PC-9 (cell line): ENCODE results near the gene SPTBN5. TPM values are rescaled to one million over a fixed set of nuclear protein-coding genes. Genes with fewer than 3 reads are reported as not detected.

Experiments
- BruUV-seq: library from RNA; stranded (reverse); fragments of 400-500 nt; replicated peaks from 2 replicates; lab custom pipeline; 2021; lab: Mats Ljungman, UMichigan
- CTCF ChIA-PET: fragments of 300-600 bp; sonication (Branson Sonifier 250); formaldehyde crosslinking; loops from one replicate; lab custom pipeline; 2022; ENCODE audit warnings: antibody characterized with exemption; lab: Charles Lee
- POLR2A ChIA-PET: fragments of 300-600 bp; sonication (Branson Sonifier 250); formaldehyde crosslinking; loops from one replicate; lab custom pipeline; 2022; ENCODE audit warnings: antibody characterized with exemption; ENCODE audit not compliant: unreplicated experiment; lab: Charles Lee
- DNase-seq, 2 experiments: peaks; one replicate each; pipeline versions ENCODE4 v3.0.0 to v3.0.0-alpha.2; 2015 to 2022; ENCODE audit warnings: mixed read lengths in 1 of 2
- H2AFZ ChIP-seq: fragments of 200-600 bp; sonication (generic); 2 replicates; pipeline ENCODE4 v1.8.1; 2017; ENCODE audit warnings: antibody characterized with exemption
- H3F3A ChIP-seq: fragments of 200-600 bp; sonication (generic); 2 replicates; pipeline ENCODE4 v1.8.1; 2017; ENCODE audit warnings: antibody characterized with exemption, mild to moderate bottlenecking, low read depth; ENCODE audit not compliant: insufficient read depth
- H3K27ac ChIP-seq: fragments of 200-600 bp; sonication (generic); 2 replicates; pipeline ENCODE4 v1.6.1; 2016; ENCODE audit warnings: mixed run types
- H3K27me3 ChIP-seq: fragments of 200-600 bp; sonication (generic); 2 replicates; pipeline ENCODE4 v1.6.1; 2016; ENCODE audit warnings: low read depth, mixed run types; ENCODE audit not compliant: insufficient read depth
- H3K36me3 ChIP-seq: fragments of 200-600 bp; sonication (generic); 2 replicates; pipeline ENCODE4 v1.6.1; 2016; ENCODE audit warnings: low read depth, mixed run types
- H3K4me1 ChIP-seq: fragments of 200-600 bp; sonication (generic); replicated peaks from 2 replicates; pipeline ENCODE4 v1.6.1; 2016; ENCODE audit warnings: mixed run types; ENCODE audit not compliant: insufficient read depth
- H3K4me2 ChIP-seq: fragments of 200-600 bp; sonication (generic); 2 replicates; pipeline ENCODE4 v1.6.1; 2017; ENCODE audit warnings: mixed run types
- H3K4me3 ChIP-seq: fragments of 200-600 bp; sonication (generic); 2 replicates; pipeline ENCODE4 v1.6.1; 2016; ENCODE audit warnings: mixed run types
- H3K79me2 ChIP-seq: fragments of 200-600 bp; sonication (generic); 2 replicates; pipeline ENCODE4 v1.6.1; 2017; ENCODE audit warnings: low read depth, mixed run types
- H3K9me2 ChIP-seq: fragments of 200-600 bp; sonication (generic); 2 replicates; pipeline ENCODE4 v1.8.1; 2017; ENCODE audit warnings: mild to moderate bottlenecking; ENCODE audit not compliant: insufficient read depth
- H3K9me3 ChIP-seq: fragments of 200-600 bp; sonication (generic); 2 replicates; pipeline ENCODE4 v1.8.1; 2016; ENCODE audit warnings: low read depth; ENCODE audit not compliant: insufficient read depth
- H4K20me1 ChIP-seq: fragments of 200-600 bp; sonication (generic); 2 replicates; pipeline ENCODE4 v1.8.1; 2017; ENCODE audit not compliant: insufficient read depth
- CTCF ChIP-seq: fragments of 200-600 bp; sonication (generic); conservative IDR thresholded peaks from 2 replicates; pipeline ENCODE4 v1.6.1; 2017; ENCODE audit warnings: mixed run types, antibody characterized with exemption, mild to moderate bottlenecking, moderate library complexity
- EZH2 ChIP-seq: fragments of 200-600 bp; sonication (generic); IDR thresholded peaks from 2 replicates; pipeline ENCODE4 v1.8.0; 2017; ENCODE audit warnings: antibody characterized with exemption, low read depth
- intact Hi-C: fragments of 100-400 bp; cut with micrococcal nuclease; formaldehyde crosslinking; loops from one replicate; pipeline ENCODE4 v1.10.0; 2022; ENCODE audit not compliant: unreplicated experiment
- total RNA-seq: library from RNA; stranded (reverse); gene quantifications from 2 replicates; pipeline ENCODE4 v1.2.3, GENCODE V29; 2021

Gene SPTBN5
- total RNA-seq, 1 experiment from 2014 or later: 2.6 TPM

DNA sequence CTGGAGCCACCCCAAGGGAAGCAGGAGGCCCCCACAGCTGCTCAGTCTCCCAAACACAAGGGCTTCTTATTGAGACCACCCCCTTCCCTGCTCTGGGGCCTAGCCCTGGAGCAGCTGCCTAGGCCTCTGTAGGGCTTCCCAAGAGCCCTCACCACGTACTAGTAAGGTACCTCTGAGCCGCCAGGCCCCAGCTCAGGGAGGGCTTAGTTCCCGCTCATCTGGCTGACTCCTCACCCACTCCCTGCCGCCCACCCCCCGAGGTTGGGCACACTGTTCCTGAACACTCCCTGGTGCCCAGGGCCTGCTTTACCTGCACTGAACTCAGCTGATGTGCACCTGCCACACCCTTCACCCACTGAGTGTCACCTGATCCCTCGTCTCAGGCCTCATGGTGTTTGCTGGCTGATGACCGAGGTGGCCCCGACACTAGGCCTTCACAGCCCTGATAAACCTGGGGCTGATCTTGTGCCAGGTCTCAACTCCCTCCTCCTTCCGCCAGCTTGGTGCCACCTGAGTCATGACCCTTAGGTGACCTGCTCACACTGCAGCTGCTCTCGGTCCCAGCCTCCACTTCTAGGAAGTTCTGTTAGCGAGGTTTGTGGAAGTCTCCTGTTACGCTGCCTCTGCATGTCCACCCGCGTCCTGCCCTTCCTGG, 18.0 kb upstream of the SPTBN5 start:
- Histone ChIP-seq H3F3A (no peaks in the 10 kb centered on the region), H3K9me2 (no peaks in the 10 kb centered on the region), H3K4me1 (no peaks in the 10 kb centered on the region), H3K79me2 (no peaks in the 10 kb centered on the region), H4K20me1 (no peaks in the 10 kb centered on the region), H3K9me3 (no peaks in the 10 kb centered on the region), H3K36me3 (no peaks in the 10 kb centered on the region), H3K27me3 (no peaks in the 10 kb centered on the region), H3K4me3 (no peak overlapping the region), H2AFZ (no peak overlapping the region), H3K4me2 (no peak overlapping the region), H3K27ac (no peak overlapping the region)
- BruUV-seq: no TSS peak
- ChIA-PET CTCF (no interaction called here), POLR2A (no interaction called here)
- no peak for DNase-seq
- intact Hi-C loops: loop anchor here (10.0 kb wide), 1 partner anchor 143 kb away; no protein-coding TSS in a partner anchor
- TF ChIP-seq CTCF (no peak), EZH2 (no peak)

- no peaks in the 10 kb centered on the region for H3F3A ChIP-seq
- no TSS peak for BruUV-seq
- H3K27ac ChIP-seq: no peak overlapping the region
- no peak overlapping the region for H2AFZ ChIP-seq
- no peaks in the 10 kb centered on the region for H3K4me1 ChIP-seq
- no peak for DNase-seq
- no peak overlapping the region for H3K4me3 ChIP-seq
- H3K36me3 ChIP-seq: no peaks in the 10 kb centered on the region
- H3K27me3 ChIP-seq: no peaks in the 10 kb centered on the region
- H3K4me2 ChIP-seq: no peak overlapping the region
- intact Hi-C loops: loop anchor here (10.0 kb wide), 1 partner anchor 324 kb away; no protein-coding TSS in a partner anchor
- ChIA-PET POLR2A (no interaction called here), CTCF (no interaction called here)
- 0 out of 2 replicates have a peak, but pooled peaks cover 6% of the 10 kb centered on the region for H4K20me1 ChIP-seq
- H3K9me3 ChIP-seq: no peaks in the 10 kb centered on the region
- no peak for TF ChIP-seq EZH2
- TF ChIP-seq CTCF: no peak
- no peaks in the 10 kb centered on the region for H3K79me2 ChIP-seq
- no peaks in the 10 kb centered on the region for H3K9me2 ChIP-seq
Observed at GRCh38 chr15:41908736-41909461, 15.0 kb upstream of the SPTBN5 start.

- no peaks in the 10 kb centered on the region for H3K27me3 ChIP-seq
- H3K9me2 ChIP-seq: no peaks in the 10 kb centered on the region
- no peaks in the 10 kb centered on the region for H3K9me3 ChIP-seq
- no peak overlapping the region for H3K4me2 ChIP-seq
- H3K4me3 ChIP-seq: no peak overlapping the region
- H3F3A ChIP-seq: no peaks in the 10 kb centered on the region
- H3K4me1 ChIP-seq: no peaks in the 10 kb centered on the region
- ChIA-PET CTCF (no interaction called here), POLR2A (no interaction called here)
- no peak for DNase-seq
- no peaks in the 10 kb centered on the region for H3K36me3 ChIP-seq
- no peaks in the 10 kb centered on the region for H3K79me2 ChIP-seq
- intact Hi-C loops: loop anchor here (10.0 kb wide), 1 partner anchor 322 kb away; no protein-coding TSS in a partner anchor
- no TSS peak for BruUV-seq
- no peak overlapping the region for H2AFZ ChIP-seq
- H3K27ac ChIP-seq: no peak overlapping the region
- 0 out of 2 replicates have a peak, but pooled peaks cover 6% of the 10 kb centered on the region for H4K20me1 ChIP-seq
- no peak for TF ChIP-seq CTCF
- no peak for TF ChIP-seq EZH2
Observed at GRCh38 chr15:41907141-41907540, 13.3 kb upstream of the SPTBN5 start.
